Left lobe of liver (tissue), 2 donors: ENCODE results near the gene DGKB. TPM values are rescaled to one million over a fixed set of nuclear protein-coding genes. Genes with fewer than 3 reads are reported as not detected.
"Not testable (repeated sequence)": the region's sequence is repeated elsewhere in the genome, so short reads cannot be mapped to it uniquely, and the experiment has no call there.

Source experiments
- ATAC-seq: fragments of 200-7000 bp; cut with Tn5 transposase; one replicate; pipeline ENCODE4 v1.9.1; 2020; ENCODE audit warnings: mild to moderate bottlenecking, moderate library complexity
- DNase-seq: peaks from one replicate; pipeline ENCODE4 v3.0.0-alpha.2; 2020; ENCODE audit warnings: low spot score
- total RNA-seq: library from RNA; stranded (reverse); gene quantifications from one replicate; pipeline ENCODE4 v1.2.1, GENCODE V29; 2021
- donor health status: DM: no; HTN: no; CAD: no; lungs with moderate emphysema.
- donor health status: DM: no; HTN: yes; CAD: no.

DGKB gene
- total RNA-seq, 1 donor from 2014 or later, result 0.33 TPM

DNA sequence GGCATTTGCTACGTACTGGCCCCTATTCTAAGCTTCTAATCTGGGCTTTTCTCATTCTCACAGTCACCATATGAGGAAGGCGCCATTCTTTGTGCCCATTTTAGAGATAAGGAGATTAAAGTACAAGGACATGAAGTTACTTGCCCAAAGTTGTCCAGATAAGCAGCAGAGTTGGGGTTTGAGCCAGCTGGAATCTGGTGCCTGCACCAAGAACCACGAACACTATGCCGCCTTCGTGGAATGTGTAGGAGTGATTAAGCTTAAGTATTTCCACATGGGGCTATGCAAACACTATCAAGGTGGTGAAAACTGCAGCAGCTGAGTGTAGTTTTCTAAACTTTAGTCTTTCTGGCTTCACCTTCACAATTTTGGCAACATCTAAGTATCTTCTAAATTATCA, 570.4 kb downstream of the DGKB start:
- DNase-seq, result no peak

DNA sequence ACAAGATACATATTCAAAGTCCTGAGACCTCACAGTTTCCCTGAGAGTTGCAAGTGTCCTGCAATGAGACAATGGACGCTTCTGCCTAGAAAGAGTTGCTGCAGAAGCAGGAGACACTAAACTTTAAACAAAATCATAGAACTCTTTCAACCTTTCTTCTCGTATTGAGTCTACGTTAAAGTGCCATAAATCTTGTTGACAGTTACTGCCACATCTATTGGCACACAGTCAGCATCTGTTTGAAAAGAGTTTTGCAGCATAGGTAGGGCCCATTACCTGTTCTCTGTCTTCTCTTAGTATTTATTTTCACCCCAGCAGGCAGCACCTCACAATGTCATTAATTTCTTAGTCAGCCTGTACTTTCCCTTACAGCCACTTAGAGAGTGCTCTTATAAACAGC, 577.8 kb downstream of the DGKB start:
- no peak for ATAC-seq
- no peak for DNase-seq

More for the DNA sequence above, 570.4 kb downstream of the DGKB start:
- ATAC-seq, result no peak

DNA sequence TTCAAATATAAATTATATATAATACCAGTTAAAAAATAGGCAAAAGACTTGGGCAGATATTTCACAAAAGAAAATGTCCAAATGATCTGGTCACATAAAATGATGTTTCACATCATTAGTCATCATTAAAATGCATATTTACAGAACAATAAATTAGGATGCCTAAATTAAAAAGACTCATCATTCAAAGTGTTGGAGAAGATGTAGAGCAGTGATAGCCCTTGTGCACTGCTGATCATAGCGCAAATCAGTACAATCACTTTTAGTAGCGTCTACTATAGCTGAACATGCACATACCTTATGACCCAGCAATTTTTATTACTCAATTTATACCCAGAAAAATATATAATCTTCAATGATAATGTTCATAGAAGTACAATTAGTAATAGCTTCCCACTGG, 579.8 kb downstream of the DGKB start:
- DNase-seq (no peak), ATAC-seq (no peak)

DNA sequence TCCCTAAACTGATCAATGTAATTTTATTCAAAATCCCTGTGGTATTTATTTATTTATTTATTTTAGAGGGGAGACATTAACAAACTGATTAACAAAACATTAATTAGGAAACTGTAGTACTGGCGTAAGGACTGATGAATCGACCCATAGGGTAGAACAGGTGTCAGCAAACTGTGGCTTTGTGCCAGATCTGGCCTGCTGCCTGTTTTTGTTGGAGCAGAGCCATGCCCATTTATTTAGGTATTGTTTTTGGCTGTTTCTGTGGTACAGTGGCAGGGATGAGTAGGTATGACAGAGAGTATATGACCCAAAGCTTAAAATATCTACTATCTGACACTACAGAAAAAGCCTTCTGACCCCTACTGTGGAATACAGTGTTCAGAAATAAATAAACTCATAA, 580.6 kb downstream of the DGKB start:
- DNase-seq (peak; percentile 66), ATAC-seq (peak; percentile 57)

DNA sequence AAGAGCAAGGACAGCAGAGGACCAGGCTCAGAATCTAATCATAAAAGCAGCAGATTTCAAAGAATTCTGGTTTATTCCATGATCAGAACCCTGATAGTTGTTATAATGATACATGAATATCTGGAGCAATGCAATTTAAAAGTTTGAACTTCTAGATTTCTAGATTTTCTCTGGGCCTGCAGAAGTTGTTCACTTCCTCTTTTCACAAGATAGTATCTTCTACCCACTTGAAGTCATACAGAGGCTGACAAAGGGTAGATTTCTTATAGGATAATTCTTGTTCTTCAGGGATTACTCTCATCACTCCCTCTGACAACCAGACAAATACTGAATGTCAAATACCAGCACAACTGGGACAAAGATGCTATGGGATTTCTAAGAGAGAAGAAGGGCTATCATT, 593.1 kb downstream of the DGKB start:
- ATAC-seq (no peak), DNase-seq (no peak)

DNA sequence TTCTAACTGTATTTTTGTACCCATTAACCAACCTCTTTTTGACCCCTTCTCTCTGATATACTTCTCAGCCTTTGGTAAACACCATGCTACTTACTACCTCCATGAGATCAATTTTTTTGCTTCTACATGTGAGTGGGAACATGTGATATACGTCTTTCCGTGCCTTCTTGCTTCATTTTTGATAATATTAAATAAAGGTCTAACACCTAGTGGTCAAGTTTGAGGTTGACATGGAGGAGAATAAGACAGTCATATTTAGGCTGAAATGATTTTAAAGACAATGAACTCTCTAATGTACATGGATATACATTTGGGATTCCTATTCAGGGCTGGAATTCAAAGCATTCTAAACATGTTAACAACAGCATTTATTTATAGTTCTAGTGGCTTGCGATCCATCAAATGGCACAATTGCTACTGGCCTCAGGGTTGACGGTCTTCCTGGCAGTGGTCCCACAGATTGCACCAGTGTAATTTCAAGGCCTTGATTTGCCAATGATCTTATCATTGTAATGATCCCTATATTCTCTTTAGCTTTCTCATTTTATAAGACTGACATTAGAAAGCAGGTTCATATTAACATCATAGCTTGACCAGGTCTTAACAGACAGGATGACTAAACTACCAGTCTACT, 597.2 kb downstream of the DGKB start:
- DNase-seq (no peak), ATAC-seq (no peak)

DNA sequence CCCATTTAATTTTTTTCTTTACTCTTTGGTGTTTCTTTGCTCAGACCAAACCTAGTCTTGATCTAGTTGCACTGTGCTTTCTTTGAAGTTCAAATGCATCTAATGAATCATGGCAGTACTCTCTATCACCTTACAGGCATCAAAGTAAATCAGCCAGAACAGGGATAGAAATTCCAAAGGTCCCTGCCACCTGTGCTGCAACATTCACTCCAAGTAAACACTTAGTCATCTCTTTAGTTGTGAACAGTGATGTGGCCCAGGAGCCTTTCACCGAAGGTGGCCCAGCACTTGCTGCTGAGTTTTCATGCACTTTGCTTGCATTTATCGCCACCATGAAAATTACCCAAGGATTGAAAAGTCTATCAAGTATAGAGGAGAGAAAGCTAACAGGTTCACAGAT, 599.0 kb downstream of the DGKB start:
- ATAC-seq, result peak; percentile 80
- no peak for DNase-seq

DNA sequence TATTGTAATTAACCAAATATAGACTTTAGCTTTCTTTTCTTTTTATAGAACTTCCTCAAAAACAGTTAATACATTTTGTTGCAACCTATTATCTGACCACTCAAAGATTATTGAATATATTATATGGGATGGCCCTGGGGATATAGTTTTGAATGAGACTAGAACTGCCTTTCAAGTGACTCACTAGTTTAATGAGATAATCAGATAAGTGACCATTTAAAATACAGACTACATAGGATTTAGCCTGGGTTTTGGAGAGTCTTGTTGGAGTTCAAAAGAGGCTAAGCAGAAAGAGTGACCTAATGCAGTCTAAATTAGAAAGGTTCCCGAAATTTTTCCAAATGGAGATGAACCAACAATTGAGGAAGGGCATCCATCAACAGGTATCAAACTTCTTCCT, 607.9 kb downstream of the DGKB start:
- DNase-seq, result no peak
- no peak for ATAC-seq

DNA sequence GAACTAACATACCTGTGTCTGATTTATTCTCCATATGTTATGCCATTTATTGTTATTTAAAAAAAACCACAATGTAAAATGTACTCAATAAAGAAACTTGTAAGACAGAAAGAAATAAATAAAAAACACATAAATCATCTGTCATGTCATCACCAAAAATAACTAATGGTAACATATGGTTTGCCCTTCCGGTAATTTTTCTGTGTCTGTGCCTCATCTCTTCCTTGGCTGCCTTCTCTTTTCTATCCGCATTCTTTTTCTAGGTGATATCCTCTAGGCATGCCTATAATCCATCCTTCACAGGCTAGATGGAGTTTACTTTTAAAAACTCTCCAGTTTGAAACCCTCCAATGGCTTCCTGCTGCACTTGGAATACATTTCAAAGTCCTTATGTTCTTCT, 609.1 kb downstream of the DGKB start:
- no peak for DNase-seq
- ATAC-seq, result no peak

DNA sequence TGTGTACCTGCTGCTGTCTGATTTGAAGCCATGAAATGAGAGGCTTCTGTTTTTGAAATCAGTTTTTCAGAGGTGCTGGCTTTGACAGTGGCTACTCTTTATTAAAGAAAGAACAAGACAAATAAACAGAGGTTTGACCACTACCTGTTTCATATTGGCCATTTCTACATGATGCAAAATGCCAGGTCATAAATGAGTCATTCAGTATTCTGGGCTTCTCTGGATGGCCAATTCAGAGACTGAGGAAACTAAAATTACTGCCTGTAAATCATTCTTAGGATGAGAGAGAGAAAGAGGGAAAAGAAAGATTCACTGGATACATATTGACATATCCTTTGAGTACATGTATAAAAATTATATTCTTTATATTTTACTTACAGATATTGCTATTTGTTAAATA, 609.8 kb downstream of the DGKB start:
- DNase-seq, result no peak
- no peak for ATAC-seq

DNA sequence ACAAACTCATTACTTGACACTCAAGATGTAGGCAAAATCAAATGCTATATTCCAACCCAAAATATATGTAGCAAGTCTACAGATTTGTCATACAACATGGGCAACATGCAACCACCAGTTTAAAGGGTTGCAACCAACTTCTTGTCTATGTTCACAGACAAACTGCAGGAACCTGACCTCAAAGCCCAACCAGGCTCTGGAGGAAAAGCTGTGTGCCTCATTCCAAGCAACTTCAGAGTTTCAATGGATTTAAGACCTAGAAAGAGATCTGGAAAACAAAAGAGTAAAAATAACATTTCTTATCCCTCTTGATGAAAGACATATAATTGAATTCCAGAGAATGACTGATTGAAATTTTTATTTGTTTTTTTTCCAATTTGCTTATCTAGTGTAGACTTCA, 612.6 kb downstream of the DGKB start:
- no peak for DNase-seq
- no peak for ATAC-seq

DNA sequence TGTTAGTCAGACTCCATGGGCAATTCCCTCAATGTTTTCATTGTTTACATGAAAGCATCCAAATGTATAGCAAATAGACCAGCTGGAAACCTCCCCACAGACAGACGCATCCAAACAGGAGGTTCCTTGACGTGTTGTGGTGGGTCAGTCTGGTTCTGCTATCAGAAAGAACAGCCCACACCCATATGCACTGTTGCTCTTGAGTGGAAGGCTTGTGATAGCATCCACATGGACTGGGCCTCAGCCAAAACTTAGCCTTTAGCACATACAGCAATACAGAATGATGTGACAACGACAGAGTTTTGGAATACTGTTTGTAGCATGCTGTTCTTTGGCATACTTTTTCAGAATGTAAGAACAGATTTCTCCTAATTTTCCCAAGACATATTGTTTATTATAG, 613.9 kb downstream of the DGKB start:
- DNase-seq (no peak), ATAC-seq (no peak)

DNA sequence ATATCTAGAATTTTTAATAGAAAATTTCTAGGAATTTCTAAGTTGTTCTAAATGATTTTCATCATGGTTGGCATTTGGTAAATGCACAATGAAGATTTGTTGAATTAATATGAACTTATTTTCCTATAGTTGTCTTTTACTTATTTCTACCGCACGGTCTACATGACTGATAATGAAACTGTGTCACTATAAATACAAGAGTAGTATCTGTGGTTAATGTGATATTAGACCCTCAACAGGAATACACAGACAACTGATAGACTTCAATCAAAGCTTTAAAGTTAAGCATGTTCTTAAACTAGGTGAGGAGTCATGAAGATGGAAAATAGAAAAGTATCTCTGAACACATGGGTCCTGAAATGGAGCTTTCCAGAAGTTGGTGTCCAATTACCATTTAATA, 615.2 kb downstream of the DGKB start:
- ATAC-seq (no peak), DNase-seq (no peak)

DNA sequence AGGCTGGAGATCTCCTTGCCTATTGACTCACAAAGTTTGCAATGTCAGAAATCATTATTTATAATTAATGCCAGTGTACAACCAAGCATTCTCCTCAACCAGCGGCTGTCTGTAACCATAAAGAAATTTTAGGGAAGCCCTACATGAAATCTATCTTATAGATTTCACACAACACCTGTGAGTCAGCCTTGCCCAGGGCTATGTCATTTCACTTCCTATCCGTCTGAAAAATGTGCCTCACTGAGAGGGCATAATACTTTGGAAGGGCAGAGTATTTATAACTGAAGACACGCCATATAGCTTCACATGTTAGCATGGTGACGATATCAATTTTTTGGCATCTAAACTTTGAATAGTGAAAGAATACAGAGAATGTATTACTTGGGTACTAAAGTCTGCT, 616.5 kb downstream of the DGKB start:
- no peak for DNase-seq
- no peak for ATAC-seq

DNA sequence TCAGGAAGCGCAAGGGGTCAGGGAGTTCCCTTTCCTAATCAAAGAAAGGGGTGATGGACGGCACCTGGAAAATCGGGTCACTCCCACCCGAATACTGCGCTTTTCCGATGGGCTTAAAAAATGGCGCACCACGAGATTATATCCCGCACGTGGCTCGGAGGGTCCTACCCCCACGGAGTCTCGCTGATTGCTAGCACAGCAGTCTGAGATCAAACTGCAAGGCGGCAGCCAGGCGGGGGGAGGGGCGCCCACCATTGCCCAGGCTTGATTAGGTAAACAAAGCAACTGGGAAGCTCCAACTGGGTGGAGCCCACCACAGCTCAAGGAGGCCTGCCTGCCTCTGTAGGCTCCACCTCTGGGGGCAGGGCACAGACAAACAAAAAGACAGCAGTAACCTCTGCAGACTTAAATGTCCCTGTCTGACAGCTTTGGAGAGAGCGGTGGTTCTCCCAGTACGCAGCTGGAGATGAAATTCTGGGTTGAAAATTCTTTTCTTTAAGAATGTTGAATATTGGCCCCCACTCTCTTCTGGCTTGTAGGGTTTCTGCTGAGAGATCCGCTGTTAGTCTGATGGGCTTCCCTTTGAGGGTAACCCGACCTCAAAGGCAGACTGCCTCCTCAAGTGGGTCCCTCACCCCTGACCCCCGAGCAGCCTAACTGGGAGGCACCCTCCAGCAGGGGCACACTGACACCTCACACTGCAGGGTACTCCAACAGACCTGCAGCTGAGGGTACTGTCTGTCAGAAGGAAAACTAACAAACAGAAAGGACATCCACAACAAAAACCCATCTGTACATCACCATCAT, 623.3 kb downstream of the DGKB start:
- not testable (repeated sequence) for DNase-seq, ATAC-seq

DNA sequence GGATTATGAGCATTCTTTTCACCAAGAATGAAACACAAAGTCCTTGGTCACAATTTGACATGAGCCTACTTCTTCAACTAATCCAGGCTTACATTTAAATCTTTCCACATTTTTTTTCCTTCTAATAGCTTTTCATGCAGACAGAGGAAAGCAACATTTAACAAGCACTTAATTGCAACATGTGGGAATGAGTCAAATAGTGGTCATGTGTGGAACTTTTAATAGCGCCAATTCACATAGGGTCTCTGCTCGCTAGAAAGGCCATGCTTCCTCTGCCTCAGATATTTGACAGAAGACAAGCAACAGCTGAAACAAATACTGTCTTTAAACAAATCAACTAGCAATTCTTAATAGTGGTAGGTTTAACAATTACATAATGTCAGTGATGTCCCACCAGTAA, 627.2 kb downstream of the DGKB start:
- no peak for DNase-seq
- no peak for ATAC-seq

DNA sequence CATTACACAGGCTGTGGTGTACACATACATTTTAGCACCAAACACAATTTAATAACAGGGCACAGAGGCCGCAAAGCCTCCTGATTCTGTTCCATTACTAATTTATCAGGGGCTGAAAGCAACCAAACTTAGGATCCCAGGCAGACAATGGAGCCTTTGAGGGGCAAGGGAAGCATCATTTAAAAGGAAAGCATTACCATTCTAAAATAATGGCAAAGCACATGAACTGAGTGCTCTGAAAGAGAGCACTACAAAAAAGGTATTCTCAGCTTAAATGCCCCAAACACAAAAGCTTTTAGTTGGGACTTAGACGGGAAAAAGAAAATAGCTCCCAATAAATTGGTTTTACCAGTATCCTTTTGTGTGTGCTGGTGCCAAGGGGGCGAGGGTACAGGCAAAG, 631.1 kb downstream of the DGKB start:
- DNase-seq (no peak), ATAC-seq (no peak)

DNA sequence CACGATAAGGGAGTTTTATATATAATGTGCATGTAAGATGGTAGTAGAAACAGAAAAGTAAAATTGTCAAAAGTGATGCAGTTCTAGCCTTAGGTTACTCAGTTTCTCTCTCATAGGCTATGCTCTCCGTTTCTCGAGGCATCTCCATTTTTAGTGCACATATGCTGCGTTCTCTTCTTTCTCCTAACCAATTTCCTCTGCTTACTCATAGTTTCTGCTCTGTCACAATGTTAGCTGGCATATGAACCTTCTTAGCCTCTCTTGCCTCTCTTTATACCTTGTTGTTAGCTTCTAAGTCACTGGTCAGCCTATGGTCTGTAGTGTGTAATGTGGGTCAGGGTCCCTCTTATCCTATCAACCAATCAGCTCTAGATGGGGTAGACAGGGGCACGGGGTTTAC, 632.5 kb downstream of the DGKB start:
- ATAC-seq (no peak), DNase-seq (no peak)

DNA sequence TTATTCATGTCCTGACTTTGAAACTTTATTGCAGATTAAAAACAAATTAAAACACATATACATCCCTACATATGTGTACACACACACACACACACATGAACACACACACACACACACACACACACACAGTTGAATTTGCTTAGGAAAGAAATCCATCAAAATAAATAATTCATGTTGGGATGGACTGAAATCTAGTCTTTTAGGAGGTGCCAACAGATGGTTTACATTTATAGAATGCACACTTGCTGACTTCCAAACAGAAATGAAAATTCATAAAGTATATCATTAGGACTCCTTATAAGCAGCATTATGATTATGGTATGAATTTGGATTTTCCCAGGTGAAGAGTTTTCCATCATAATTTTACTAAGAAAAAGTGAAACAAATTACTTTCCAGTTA, 642.5 kb downstream of the DGKB start:
- DNase-seq (no peak), ATAC-seq (no peak)

DNA sequence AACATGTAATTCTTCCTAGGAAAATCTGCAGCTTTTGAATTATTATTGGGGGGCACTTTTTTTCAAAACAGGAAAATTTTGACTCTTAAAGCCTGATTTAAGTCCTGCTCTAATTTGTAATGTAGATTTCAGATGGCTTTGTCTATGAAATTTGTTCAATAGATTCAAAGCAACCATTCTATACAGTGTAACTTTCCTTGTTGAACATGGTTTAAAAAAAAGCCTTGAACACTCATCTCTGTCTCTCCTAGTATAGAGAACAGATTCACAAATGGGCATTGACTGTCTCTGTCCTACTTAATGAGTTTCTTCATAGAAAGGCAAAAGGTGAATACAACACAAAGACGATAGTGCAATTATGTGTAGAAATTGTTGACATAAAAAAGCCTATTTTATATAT, 643.7 kb downstream of the DGKB start:
- no peak for DNase-seq
- ATAC-seq, result no peak

DNA sequence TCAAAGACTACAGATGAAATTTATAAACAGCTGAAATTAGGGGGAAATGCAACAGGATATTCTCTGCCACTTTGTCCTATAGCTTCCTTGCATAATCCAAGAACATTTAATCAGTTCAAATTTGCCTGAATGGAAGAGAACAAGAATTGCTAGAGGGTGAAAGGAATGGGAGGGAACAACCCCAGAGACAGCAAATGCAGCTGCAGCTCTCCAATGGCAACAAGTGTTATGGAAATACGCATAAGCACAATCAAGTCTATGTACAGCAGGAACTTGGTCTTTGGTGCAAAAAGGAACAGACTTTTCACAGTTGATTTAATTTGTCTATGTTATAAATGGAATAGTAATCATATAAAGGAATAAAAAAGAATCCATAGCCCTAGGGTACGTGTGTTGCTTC, 644.1 kb downstream of the DGKB start:
- ATAC-seq (no peak), DNase-seq (no peak)

DNA sequence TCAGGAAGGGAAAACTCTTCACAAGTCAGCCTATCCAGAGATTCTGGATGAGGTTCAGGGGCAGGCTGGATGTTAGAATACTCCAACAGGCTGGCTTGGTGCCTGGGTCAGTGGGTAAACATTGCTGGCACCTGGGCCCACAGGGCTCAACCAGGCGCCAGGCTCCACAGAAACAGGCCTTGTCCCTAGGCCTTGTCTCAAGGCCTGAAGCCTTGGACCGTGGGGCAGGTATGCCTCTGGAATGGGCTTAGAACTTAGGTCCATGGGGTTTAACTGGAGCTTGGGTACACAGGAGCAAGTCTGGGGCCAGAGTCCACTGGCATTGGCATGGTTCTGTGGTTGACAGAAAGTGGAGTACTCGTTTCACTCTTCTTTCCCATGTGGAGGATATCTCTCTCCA, 650.1 kb downstream of the DGKB start:
- DNase-seq, result peak; percentile 75
- ATAC-seq, result peak; percentile 94

DNA sequence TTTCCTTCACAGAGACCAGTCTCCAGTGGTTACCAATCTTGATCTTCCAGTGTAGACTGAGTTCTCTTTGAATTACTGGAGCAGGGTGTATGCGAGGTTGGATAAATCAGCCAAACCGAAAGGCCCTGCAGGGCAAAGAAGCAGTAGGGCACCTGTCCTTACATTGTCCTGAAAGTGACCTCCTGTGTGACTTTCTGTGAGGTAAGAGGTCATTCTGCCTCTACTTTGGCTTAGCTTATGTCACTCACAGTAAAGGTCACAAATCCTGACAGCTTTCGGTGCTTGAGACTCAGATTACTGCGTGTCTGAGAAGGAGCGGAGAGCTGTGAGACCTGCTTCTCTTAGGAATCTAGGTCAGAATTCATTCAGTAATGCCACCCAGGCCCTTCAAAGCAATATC, 660.4 kb downstream of the DGKB start:
- DNase-seq (peak; percentile 52), ATAC-seq (peak; percentile 94)
